Kidney (tissue), 22 donors: Measurements from ENCODE around the gene LENG1. TPM values are rescaled to one million over a fixed set of nuclear protein-coding genes. Genes with fewer than 3 reads are reported as not detected.

Source experiments
- DNase-seq, 5 donors: peaks; one replicate each; pipeline ENCODE4 v3.0.0-alpha.2; 2013 to 2020
- FAIRE-seq: peaks from 2 replicates; lab custom pipeline; 2012; peaks lifted over from hg19 to GRCh38; lab: Jason Lieb, UNC
- H3K27ac ChIP-seq, 2 donors: one replicate each; pipeline ENCODE4 v1.7.0; 2013; ENCODE audit warnings: low read depth in 2 of 2, low read length in 2 of 2, inconsistent platforms in 1 of 2
- H3K27me3 ChIP-seq: one replicate; pipeline ENCODE4 v1.7.1; 2013; ENCODE audit warnings: low read length, inconsistent platforms; ENCODE audit not compliant: control insufficient read depth, insufficient read depth
- H3K36me3 ChIP-seq, 3 donors: one replicate each; pipeline versions ENCODE4 v1.7.0 to v1.7.1; 2013; ENCODE audit warnings: low read length in 3 of 3, control low read depth in 1 of 3, inconsistent platforms in 1 of 3; ENCODE audit not compliant: insufficient read depth in 3 of 3, control insufficient read depth in 2 of 3
- H3K4me1 ChIP-seq, 3 donors: one replicate each; pipeline versions ENCODE4 v1.7.0 to v1.7.1; 2013; ENCODE audit warnings: low read length in 3 of 3, inconsistent platforms in 1 of 3, low read depth in 1 of 3; ENCODE audit not compliant: control insufficient read depth in 2 of 3, insufficient read depth in 2 of 3
- H3K4me3 ChIP-seq, 3 donors: one replicate each; pipeline versions ENCODE4 v1.7.0 to v1.8.1; 2013; ENCODE audit warnings: low read length in 3 of 3, control low read depth in 1 of 3, inconsistent platforms in 1 of 3
- H3K9ac ChIP-seq, 3 donors: one replicate each; pipeline versions ENCODE4 v1.7.0 to v1.7.1; 2013; ENCODE audit warnings: low read length in 3 of 3, control low read depth in 1 of 3, inconsistent platforms in 1 of 3
- H3K9me3 ChIP-seq, 3 donors: one replicate each; pipeline versions ENCODE4 v1.7.0 to v1.7.1; 2013; ENCODE audit warnings: low read length in 3 of 3, control low read depth in 1 of 3, inconsistent platforms in 1 of 3; ENCODE audit not compliant: control insufficient read depth in 2 of 3, insufficient read depth in 1 of 3
- CTCF ChIP-seq: IDR thresholded peaks from 3 replicates; pipeline ENCODE4 v1.5.1; 2012; ENCODE audit warnings: mild to moderate bottlenecking, moderate library complexity, borderline replicate concordance; ENCODE audit not compliant: insufficient read depth; ENCODE audit errors: extremely low read depth
- intact Hi-C: fragments of 100-400 bp; cut with DNase I; formaldehyde crosslinking; loops from one replicate; pipeline ENCODE4 v1.11.1; 2022
- long read RNA-seq, 10 donors: library from polyadenylated mRNA in 1 of 10; unstranded in 1 of 10; transcript quantifications; one replicate each; pipeline ENCODE4 v2.0.0 and lab custom pipeline, GENCODE V29; 2021 to 2026
- polyA plus RNA-seq: library from polyadenylated mRNA; stranded (reverse); fragments of 350-450 nt; fragmentation: Illumina TruSeq; extraction: RNeasy Lipid Tissue Mini Kit (QIAGEN cat#74804); gene quantifications from one replicate; pipeline ENCODE4 v1.2.3, GENCODE V29; 2014; ENCODE audit warnings: low read depth, low replicate concordance; ENCODE audit not compliant: insufficient read depth
- total RNA-seq: library from RNA; stranded (reverse); fragmentation: NEBNext Ultra II Directional; extraction: Animal tissue kit (Norgen Biotek cat#: 25700); gene quantifications from one replicate; pipeline ENCODE4 v1.2.1, GENCODE V29; 2021
- donor health status: control.
- donor health status: control.
- donor health status: control.
- donor health status: control.
- donor health status: control.
- donor health status: DM: yes; HTN: yes; CAD: no.
- donor health status: Normal renal cell carcinoma (clear cell type).

The LENG1 gene
- total RNA-seq (8.0 TPM), polyA plus RNA-seq (12.2 TPM)
- long read RNA-seq, donor 1, partial matches to known transcripts: 0 of 2 reads
- long read RNA-seq, donor 1, other reads (novel, unspliced or antisense): 0 of 2 reads
- long read RNA-seq, donor 2, partial matches to known transcripts: 0 of 3 reads
- long read RNA-seq, donor 2, other reads (novel, unspliced or antisense): 0 of 3 reads
- long read RNA-seq, donor 3, partial matches to known transcripts: 0 of 2 reads
- long read RNA-seq, donor 3, other reads (novel, unspliced or antisense): 0 of 2 reads
- long read RNA-seq, donor 4, partial matches to known transcripts: 0 of 4 reads
- long read RNA-seq, donor 4, other reads (novel, unspliced or antisense): 0 of 4 reads
- long read RNA-seq, donor 5: 0 reads
- long read RNA-seq, donor 6, transcript LENG1-201 (4 exons, 1,542 nt): major isoform, 11 of 11 reads
- long read RNA-seq, donor 6, partial matches to known transcripts: 0 of 11 reads
- long read RNA-seq, donor 6, other reads (novel, unspliced or antisense): 0 of 11 reads
- long read RNA-seq, donor 7, transcript LENG1-201 (4 exons, 1,542 nt): major isoform, 11 of 14 reads
- long read RNA-seq, donor 7, partial matches to known transcripts: 2 of 14 reads
- long read RNA-seq, donor 7, other reads (novel, unspliced or antisense): 1 of 14 reads
- long read RNA-seq, donor 8, transcript LENG1-201 (4 exons, 1,542 nt): major isoform, 9 of 9 reads
- long read RNA-seq, donor 8, partial matches to known transcripts: 0 of 9 reads
- long read RNA-seq, donor 8, other reads (novel, unspliced or antisense): 0 of 9 reads
- long read RNA-seq, donor 9, partial matches to known transcripts: 0 of 3 reads
- long read RNA-seq, donor 9, other reads (novel, unspliced or antisense): 0 of 3 reads
- long read RNA-seq, donor 10, transcript LENG1-201 (4 exons, 1,542 nt): major isoform, 7 of 7 reads
- long read RNA-seq, donor 10, partial matches to known transcripts: 0 of 7 reads
- long read RNA-seq, donor 10, other reads (novel, unspliced or antisense): 0 of 7 reads

GRCh38 chr19:54159352-54160181 lies at the start of gene LENG1:
Gene LENG1 (minus strand): TSS chr19:54159721. CDS start chr19:54159695, 26 bp downstream.
- peak; percentile 15 for TF ChIP-seq CTCF
- Histone ChIP-seq H3K27ac (peak within 1 kb of the TSS; percentile 97), H3K4me1 (peaks cover 0 to 25% (median 13%) of the 10 kb centered on the region in 3 donors), H3K4me3 (peak within 1 kb of the TSS; percentile 79 to 97 (median 96)), H3K9ac (peak within 1 kb of the TSS; percentile 67 to 88 (median 85)), H3K9me3 (no peaks in the 10 kb centered on the region), H3K36me3 (peaks cover 3 to 21% (median 10%) of the 10 kb centered on the region in 3 donors), H3K27me3 (no peaks in the 10 kb centered on the region)
- intact Hi-C loops: no loop called here
- DNase-seq (peak; percentile 100), FAIRE-seq (peak; percentile 99)

DNA sequence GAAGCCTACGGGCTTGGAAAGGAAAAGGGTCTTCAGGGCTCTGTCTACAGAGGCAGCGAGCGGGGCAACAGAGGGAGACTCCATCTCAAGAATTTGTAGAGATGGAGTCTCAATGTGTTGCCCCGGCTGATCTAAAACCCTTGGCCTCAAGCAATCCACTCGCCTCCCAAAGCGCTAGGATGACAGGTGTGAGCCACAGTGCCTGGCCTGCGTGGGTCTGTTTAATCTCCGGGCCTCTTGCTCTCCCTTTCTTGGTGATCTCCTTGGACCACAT lies 49.2 kb upstream of the LENG1 start:
- peak overlapping the region; percentile 87 to 93 for H3K27ac ChIP-seq
- H3K4me3 ChIP-seq: no peak overlapping the region
- H3K36me3 ChIP-seq: peaks cover 6 to 42% (median 27%) of the 10 kb centered on the region in 3 donors

More for the DNA sequence above, 49.2 kb upstream of the LENG1 start:
- Histone ChIP-seq H3K9me3 (no peaks in the 10 kb centered on the region), H3K4me1 (peaks cover 6 to 34% (median 24%) of the 10 kb centered on the region in 3 donors), H3K27me3 (no peaks in the 10 kb centered on the region), H3K9ac (no peak overlapping the region)
- intact Hi-C loops: no loop called here
- FAIRE-seq (no peak), DNase-seq (no peak)
- no peak for TF ChIP-seq CTCF
